GM18526 (cell line): ENCODE results near the gene FRMPD2.

Source experiments
- POLR2A ChIP-seq: IDR thresholded peaks from 3 replicates; pipeline ENCODE4 v1.6.1; 2011; ENCODE audit not compliant: insufficient read length; ENCODE audit errors: extremely low read depth

FRMPD2 gene

DNA sequence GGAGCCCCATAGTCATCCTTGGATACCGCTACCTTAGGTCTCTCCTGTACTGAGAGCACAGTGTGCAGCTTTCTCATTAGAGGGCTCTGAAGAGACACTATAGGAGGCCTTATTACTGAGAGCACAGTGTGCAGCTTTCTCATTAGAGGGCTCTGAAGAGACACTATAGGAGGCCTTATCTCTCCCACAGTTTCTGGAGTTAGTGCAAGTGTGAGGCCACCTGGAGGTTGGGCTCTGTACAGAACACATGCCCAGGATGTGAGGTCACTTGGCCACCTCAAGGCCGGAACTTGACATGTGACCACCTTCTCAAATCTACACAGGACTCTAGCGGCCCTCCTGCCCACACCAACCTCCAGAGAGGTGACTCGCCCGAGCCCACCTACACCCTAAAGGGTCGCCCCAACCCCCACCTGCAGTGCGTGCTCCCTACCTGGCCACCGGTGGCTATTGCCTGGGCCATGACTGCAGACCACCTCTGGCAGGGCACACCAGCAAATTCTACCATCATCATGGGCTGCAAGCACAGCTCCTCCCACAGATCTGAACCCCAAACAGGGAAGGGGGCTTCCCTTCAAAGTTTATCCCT is 24.6 kb downstream of the FRMPD2 start:
- TF ChIP-seq POLR2A = no peak

GRCh38 chr10:48249004-48249762 is 25.3 kb downstream of the FRMPD2 start:
- TF ChIP-seq POLR2A = no peak

- TF ChIP-seq POLR2A = no peak
Measured at GRCh38 chr10:48248462-48248861, 26.0 kb downstream of the FRMPD2 start.

DNA sequence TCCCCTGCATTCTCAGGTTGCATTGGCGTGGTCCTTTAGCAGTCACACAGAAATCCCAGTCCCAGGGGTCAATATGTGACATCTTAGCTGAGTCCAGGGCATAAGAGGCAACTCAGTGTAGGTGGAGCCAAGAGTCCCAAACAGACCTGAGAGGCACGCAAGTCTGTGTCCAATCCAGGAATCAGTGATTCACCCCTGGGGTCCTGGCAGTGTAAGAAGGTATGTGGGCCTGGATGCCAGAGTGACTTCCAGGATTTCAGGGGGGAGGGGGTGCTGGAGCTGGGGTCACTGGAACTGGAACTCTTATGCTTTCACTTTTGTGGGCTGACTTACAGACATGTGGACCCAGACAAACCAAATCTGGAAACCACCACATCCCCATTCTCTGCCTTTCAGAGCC is 26.8 kb downstream of the FRMPD2 start:
- no peak for TF ChIP-seq POLR2A

DNA sequence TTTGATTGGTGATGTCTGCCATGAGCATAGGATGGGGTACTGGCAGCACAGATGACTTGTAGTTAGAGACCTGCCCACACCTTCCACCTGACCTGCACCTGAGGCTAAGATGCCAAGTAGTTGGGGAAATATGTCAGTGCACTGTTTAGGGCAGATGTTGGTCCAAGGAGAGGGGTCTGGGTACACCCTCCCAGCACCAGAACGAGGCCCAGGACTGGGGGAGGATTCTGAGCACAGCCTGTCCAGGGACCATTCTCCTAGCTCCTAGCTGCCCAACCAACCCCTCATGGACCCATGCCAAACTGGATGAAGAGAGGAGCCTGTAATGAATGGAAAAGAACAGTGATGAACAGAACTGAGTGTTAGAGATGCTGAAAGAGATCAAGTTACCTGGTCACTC is 28.0 kb downstream of the FRMPD2 start:
- TF ChIP-seq POLR2A = no peak

DNA sequence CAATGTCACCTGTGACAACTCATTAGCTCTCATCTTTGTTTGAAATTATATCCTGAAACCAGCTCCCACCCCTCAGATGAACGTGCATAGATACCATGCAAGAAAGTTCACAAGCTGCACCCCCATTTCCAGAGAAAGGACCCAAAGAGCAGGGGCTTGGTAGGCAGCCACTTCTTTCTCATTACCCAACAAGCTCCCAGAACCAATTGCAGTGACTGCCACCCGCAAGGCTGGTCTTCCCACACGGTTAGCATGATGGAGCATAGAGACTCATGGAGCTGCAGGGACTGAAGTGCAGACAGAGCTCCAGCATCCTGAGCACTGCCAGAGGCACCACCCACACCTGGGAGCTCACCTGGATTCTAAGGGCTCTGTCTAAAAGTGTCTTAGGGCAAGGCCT is 28.5 kb downstream of the FRMPD2 start:
- TF ChIP-seq POLR2A = no peak

DNA sequence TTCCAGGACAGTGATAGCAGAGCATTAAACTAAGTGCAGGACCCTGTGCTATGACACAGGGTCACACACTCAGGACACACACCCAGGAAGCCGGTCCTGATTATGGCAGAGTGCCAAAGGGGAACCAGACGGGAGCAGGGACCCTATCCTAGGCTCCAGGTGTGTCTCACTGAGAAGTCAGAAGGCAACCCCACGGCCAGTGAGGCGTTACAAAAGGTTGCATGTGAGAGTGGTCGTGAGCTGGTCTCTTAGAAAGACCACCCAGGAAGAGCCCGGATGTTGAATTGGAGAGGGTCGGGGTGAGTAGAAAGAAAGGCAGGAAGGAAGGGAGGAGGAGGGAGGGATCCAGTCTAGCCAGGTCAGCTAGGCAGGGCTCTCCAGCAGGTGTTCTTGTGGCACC is 31.0 kb downstream of the FRMPD2 start:
- TF ChIP-seq POLR2A = no peak

DNA sequence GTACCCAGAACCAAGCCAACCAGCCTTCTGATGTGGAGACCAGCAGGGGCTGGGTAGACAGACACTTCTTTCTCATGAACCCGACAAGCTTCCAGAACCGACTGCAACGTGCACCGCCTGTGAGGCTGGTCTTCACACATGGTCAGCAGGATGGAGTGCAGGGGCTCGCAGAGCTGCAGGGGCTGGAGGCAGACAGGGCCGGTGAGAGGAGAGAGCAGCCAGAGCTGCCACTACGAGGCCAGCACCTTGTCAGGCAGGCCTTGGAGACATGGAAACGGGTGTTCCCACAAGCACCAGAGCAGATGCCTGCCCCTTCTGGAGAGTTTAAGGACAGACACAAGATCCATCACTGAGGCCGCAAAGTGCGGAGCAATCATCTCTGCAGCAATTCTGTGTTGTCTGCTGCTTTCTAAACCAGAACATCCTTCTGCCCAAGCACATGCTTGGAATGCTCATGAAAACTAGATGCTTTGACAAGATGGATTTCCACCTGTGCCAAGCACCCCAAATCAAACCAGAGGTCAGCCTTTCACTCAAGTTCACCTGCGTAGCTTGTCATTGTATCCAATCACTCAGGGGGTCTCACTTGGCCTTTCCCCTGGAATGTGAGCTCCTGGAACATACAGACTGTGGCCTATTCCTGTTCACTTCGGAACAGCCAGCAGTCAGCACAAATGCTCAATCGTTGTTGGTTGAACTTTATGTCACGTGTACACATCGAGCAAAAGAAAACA is 32.2 kb downstream of the FRMPD2 start:
- no peak for TF ChIP-seq POLR2A

GRCh38 chr10:48241332-48241731 is 33.2 kb downstream of the FRMPD2 start:
- TF ChIP-seq POLR2A = no peak

DNA sequence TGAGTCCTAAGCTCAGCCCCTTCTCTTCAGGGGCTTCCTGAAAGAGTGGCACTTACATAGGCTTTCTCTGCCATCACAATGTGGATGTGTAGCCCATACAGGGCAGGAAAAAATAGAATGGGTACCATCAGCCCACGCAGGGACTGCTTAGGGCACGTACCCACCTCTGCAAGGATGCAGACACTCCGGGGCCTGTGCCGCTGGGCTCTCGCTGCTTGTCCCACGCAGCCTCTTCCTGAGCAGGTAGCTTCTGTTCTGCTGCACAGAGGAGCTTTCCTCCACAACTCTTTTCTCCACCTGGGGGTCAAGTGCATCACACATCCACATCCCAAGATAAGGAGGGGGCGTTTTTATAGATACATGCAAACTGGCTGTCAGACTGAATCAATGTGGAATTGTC is 34.3 kb downstream of the FRMPD2 start:
- TF ChIP-seq POLR2A = no peak

GRCh38 chr10:48239618-48240017 is 34.9 kb downstream of the FRMPD2 start:
- TF ChIP-seq POLR2A = no peak

DNA sequence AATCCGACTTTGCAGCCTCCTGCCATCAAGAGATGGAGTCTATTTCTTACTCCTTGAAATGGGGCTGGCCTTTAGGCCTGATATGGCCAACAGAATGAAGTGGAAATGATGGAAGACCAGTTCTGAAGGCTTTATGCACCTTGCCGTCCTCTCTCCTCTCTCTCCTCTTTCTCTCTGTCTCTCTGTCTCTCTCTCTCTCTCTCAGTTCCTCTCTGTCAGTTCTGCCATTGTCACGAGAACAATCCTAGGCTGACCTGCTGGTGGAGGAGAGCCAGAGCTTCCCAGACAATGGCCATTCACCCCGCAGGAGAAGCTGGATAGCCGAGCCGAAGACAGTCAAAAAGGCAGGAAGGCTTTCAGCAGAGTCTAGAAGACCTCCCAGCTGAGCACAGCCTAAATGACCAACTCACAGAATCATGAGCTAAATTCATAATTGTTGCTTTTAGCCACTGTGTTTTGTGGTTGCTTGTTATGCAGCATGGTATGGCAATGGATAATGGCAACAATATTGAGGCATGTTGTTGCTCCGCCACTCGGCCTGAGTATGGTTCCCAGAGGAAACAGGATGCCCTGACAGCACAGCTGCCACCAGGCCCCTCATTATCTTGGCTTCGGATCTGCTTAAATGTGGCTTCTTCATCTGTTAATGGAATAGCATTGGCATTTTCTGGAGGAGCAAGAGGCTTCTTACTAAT is 35.5 kb downstream of the FRMPD2 start:
- TF ChIP-seq POLR2A = no peak

- TF ChIP-seq POLR2A = no peak
Measured at GRCh38 chr10:48237259-48238250, 36.9 kb downstream of the FRMPD2 start.

DNA sequence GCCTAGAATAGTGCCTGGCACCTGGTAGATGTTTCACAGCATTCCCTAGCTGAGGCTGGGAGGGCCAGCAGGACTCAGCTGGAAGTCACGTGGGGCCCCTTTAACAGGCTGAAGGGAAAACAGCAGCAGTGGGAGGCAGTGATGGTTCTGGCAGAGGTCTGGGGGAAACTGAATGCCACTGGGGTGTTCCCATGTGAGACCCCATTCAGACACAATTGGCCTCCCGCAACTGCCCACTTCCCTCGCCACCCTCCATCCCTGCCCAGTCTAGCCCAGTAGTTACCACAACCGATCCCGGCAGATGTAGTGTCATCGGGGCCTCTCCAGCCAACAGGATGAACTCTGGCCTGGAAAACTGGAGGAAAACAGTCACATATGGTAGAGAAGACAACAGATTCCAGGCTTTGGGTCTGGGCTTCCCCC is 38.3 kb downstream of the FRMPD2 start:
- TF ChIP-seq POLR2A = no peak
